Skeletal muscle cell (primary cell): ENCODE measurements around the gene STX16.

Experiments used
- DNase-seq: peaks from one replicate; pipeline ENCODE4 v3.0.0-alpha.2; 2010; ENCODE audit warnings: low read depth
- H3K4me3 ChIP-seq: 2 replicates; pipeline ENCODE4 v1.5.1; 2011; ENCODE audit warnings: low read depth, mild to moderate bottlenecking, control low read depth, low read length, moderate library complexity

The STX16 gene

GRCh38 chr20:58668901-58669286 lies 17.8 kb downstream of the STX16 start:
- no peak overlapping the region for H3K4me3 ChIP-seq
- DNase-seq, result no peak

- no peak overlapping the region for H3K4me3 ChIP-seq
- DNase-seq, result no peak
Measured at GRCh38 chr20:58669287-58670006, 18.4 kb downstream of the STX16 start.

GRCh38 chr20:58670102-58670501 lies 19.0 kb downstream of the STX16 start:
- H3K4me3 ChIP-seq, result no peak overlapping the region
- no peak for DNase-seq

- H3K4me3 ChIP-seq, result no peak overlapping the region
- DNase-seq, result no peak
Measured at GRCh38 chr20:58670659-58671058, 19.6 kb downstream of the STX16 start.

- no peak for DNase-seq
- no peak overlapping the region for H3K4me3 ChIP-seq
Measured at GRCh38 chr20:58673119-58673518, 22.0 kb downstream of the STX16 start.

GRCh38 chr20:58675146-58675584 lies 24.1 kb downstream of the STX16 start:
- H3K4me3 ChIP-seq, result no peak overlapping the region
- DNase-seq, result no peak

- DNase-seq, result no peak
- no peak overlapping the region for H3K4me3 ChIP-seq
Measured at GRCh38 chr20:58675641-58676040, 24.6 kb downstream of the STX16 start.

GRCh38 chr20:58676161-58676560 lies 25.1 kb downstream of the STX16 start:
- no peak overlapping the region for H3K4me3 ChIP-seq
- no peak for DNase-seq

GRCh38 chr20:58677079-58677604 lies 26.1 kb downstream of the STX16 start:
- H3K4me3 ChIP-seq, result no peak overlapping the region
- DNase-seq, result no peak

- no peak for DNase-seq
- H3K4me3 ChIP-seq, result no peak overlapping the region
Measured at GRCh38 chr20:58677808-58678207, 26.7 kb downstream of the STX16 start.

- no peak for DNase-seq
- no peak overlapping the region for H3K4me3 ChIP-seq
Measured at GRCh38 chr20:58678806-58679205, 27.7 kb downstream of the STX16 start.

- DNase-seq, result no peak
- H3K4me3 ChIP-seq, result no peak overlapping the region
Measured at GRCh38 chr20:58682656-58683531, 31.8 kb downstream of the STX16 start.

- no peak for DNase-seq
- no peak overlapping the region for H3K4me3 ChIP-seq
Measured at GRCh38 chr20:58684291-58684690, 33.2 kb downstream of the STX16 start.

GRCh38 chr20:58685988-58686387 lies 34.9 kb downstream of the STX16 start:
- no peak overlapping the region for H3K4me3 ChIP-seq
- no peak for DNase-seq

GRCh38 chr20:58688414-58688813 lies 37.3 kb downstream of the STX16 start:
- no peak for DNase-seq
- no peak overlapping the region for H3K4me3 ChIP-seq

GRCh38 chr20:58688840-58689239 lies 37.8 kb downstream of the STX16 start:
- no peak for DNase-seq
- no peak overlapping the region for H3K4me3 ChIP-seq

GRCh38 chr20:58690396-58691135 lies 39.5 kb downstream of the STX16 start:
- no peak overlapping the region for H3K4me3 ChIP-seq
- peak; percentile 88 for DNase-seq

- no peak for DNase-seq
- no peak overlapping the region for H3K4me3 ChIP-seq
Measured at GRCh38 chr20:58691773-58692578, 40.9 kb downstream of the STX16 start.

GRCh38 chr20:58692579-58693225 lies 41.6 kb downstream of the STX16 start, which contains the start of gene NPEPL1:
TSS of gene NPEPL1 (plus strand) at chr20:58692800. CDS start at chr20:58692901, 101 bp downstream.
- peak; percentile 27 for DNase-seq
- peak within 1 kb of the TSS; percentile 37 for H3K4me3 ChIP-seq
